Activated CD8-positive, alpha-beta memory T cell treated with anti-CD3 and anti-CD28 coated beads, Interleukin-2, amount 10 ng/mL, durations not matched to agents 7 days and 5 days (primary cell): ENCODE results near the gene DNMT3B. TPM values are rescaled to one million over a fixed set of nuclear protein-coding genes. Genes with fewer than 3 reads are reported as not detected.

Experiments
- ATAC-seq: fragments of 150-1000 bp; cut with Tn5 transposase; one replicate; pipeline ENCODE4 v1.10.0; 2021; ENCODE audit warnings: moderate library complexity
- CTCF ChIA-PET: fragments of 350-600 bp; sonication (Branson Sonifier 250); formaldehyde crosslinking; loops from one replicate; lab custom pipeline; 2021; ENCODE audit warnings: antibody characterized with exemption; lab: Charles Lee
- DNase-seq: peaks from one replicate; pipeline ENCODE4 v3.0.0-alpha.2; 2020
- H3K27ac Mint-ChIP-seq: one replicate; pipeline ENCODE4 v1.8.0; 2021; ENCODE audit warnings: mild to moderate bottlenecking, mixed read lengths
- H3K27me3 Mint-ChIP-seq: one replicate; pipeline ENCODE4 v1.8.0; 2021; ENCODE audit warnings: mixed read lengths
- H3K36me3 Mint-ChIP-seq: one replicate; pipeline ENCODE4 v1.8.0; 2021; ENCODE audit warnings: mild to moderate bottlenecking, mixed read lengths
- H3K4me1 Mint-ChIP-seq: one replicate; pipeline ENCODE4 v1.8.0; 2021; ENCODE audit warnings: mixed read lengths
- H3K4me3 Mint-ChIP-seq: one replicate; pipeline ENCODE4 v1.8.0; 2021; ENCODE audit warnings: mild to moderate bottlenecking, moderate library complexity, mixed read lengths
- H3K9me3 Mint-ChIP-seq: one replicate; pipeline ENCODE4 v1.8.0; 2022; ENCODE audit warnings: low read depth, mixed read lengths
- total RNA-seq, 2 experiments: library from RNA; stranded (reverse); gene quantifications; one replicate each; pipeline ENCODE4 v1.2.3, GENCODE V29; 2021

DNMT3B gene
- total RNA-seq, 2 experiments from 2014 or later: 3.3 to 4.7 TPM

- Mint-ChIP-seq H3K36me3 (peaks cover 62% of the 10 kb centered on the region), H3K9me3 (no peaks in the 10 kb centered on the region), H3K4me1 (peaks cover 32% of the 10 kb centered on the region), H3K4me3 (no peak overlapping the region), H3K27me3 (no peaks in the 10 kb centered on the region), H3K27ac (peak overlapping the region; percentile 9)
- CTCF ChIA-PET: interaction anchor here (1.0 to 2.2 kb wide), 3 partner anchors 13 to 27 kb away, joined by 3 to 5 read pairs (median 3); partner anchors contain the start of gene MAPRE1
- ATAC-seq (no peak), DNase-seq (no peak)
Measured at GRCh38 chr20:32842688-32843524, 80.7 kb downstream of the DNMT3B start.

GRCh38 chr20:32845786-32846185 lies 83.6 kb downstream of the DNMT3B start:
- H3K9me3 Mint-ChIP-seq: no peaks in the 10 kb centered on the region
- ATAC-seq: no peak
- H3K27me3 Mint-ChIP-seq: no peaks in the 10 kb centered on the region
- H3K4me3 Mint-ChIP-seq: no peak overlapping the region
- no peak for DNase-seq
- H3K4me1 Mint-ChIP-seq: peaks cover 10% of the 10 kb centered on the region
- H3K27ac Mint-ChIP-seq: no peak overlapping the region
- CTCF ChIA-PET: no interaction called here
- H3K36me3 Mint-ChIP-seq: peaks cover 62% of the 10 kb centered on the region

DNA sequence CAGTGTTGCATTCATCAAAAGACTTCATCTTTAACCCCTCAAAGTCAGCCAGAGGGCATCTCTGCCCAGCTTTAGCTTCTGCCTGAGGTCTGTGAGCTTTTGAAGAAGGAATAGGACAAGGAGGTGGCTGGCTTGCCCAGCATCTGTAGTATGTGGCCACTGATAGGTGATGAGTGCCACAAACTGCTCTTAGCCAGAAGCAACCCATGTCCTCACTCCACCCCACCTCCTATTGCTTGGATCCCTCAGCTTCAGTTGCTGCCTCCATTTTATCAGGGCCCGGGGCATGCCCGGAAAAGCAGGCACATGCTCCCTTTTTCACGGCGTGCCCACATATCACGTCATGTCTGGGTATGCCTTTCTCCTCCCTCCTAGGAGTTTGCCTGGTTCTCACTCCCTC lies 84.7 kb downstream of the DNMT3B start:
- no peaks in the 10 kb centered on the region for H3K27me3 Mint-ChIP-seq
- H3K27ac Mint-ChIP-seq: no peak overlapping the region
- H3K4me1 Mint-ChIP-seq: peaks cover 3% of the 10 kb centered on the region
- H3K4me3 Mint-ChIP-seq: no peak overlapping the region
- H3K36me3 Mint-ChIP-seq: peaks cover 63% of the 10 kb centered on the region
- H3K9me3 Mint-ChIP-seq: no peaks in the 10 kb centered on the region
- ATAC-seq: no peak
- DNase-seq: no peak
- CTCF ChIA-PET: no interaction called here

DNA sequence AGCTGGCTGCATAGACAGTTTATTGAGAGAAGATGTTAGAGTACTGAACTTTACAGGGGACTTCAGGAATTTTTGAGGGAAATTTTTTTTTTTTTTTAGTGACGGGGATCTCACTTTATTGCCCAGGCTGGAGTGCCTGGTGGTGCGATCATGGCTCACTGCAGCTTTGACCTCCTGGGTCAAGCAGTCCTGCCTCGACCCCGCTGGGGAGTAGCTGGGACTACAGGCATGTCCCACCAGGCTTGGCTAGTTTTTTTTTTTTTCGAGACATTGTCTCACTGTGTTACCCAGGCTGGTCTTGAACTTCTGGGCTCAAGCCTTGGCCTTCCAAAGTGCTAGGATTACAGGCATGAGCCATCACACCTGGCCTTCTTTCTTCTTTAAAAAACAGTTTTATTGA lies 85.8 kb downstream of the DNMT3B start:
- Mint-ChIP-seq H3K27ac (no peak overlapping the region), H3K4me1 (peaks cover 3% of the 10 kb centered on the region), H3K27me3 (no peaks in the 10 kb centered on the region), H3K36me3 (peaks cover 58% of the 10 kb centered on the region), H3K9me3 (no peaks in the 10 kb centered on the region), H3K4me3 (no peak overlapping the region)
- no peak for DNase-seq
- ATAC-seq: no peak
- CTCF ChIA-PET: interaction anchor here (0.7 to 1.0 kb wide), 2 partner anchors 9 to 58 kb away, joined by 3 to 4 read pairs; no protein-coding TSS in a partner anchor

DNA sequence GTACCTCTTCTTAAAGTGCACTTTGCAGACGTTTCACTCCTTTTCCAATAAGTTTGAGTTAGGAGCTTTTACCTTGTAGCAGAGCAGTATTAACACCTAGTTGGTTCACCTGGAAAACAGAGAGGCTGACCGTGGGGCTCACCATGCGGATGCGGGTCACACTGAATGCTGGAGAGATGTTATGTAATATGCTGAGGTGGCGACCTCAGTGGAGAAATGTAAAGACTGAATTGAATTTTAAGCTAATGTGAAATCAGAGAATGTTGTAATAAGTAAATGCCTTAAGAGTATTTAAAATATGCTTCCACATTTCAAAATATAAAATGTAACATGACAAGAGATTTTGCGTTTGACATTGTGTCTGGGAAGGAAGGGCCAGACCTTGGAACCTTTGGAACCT lies 86.7 kb downstream of the DNMT3B start:
- no peaks in the 10 kb centered on the region for H3K27me3 Mint-ChIP-seq
- H3K4me1 Mint-ChIP-seq: peaks cover 3% of the 10 kb centered on the region
- no peak overlapping the region for H3K4me3 Mint-ChIP-seq
- CTCF ChIA-PET: no interaction called here
- no peaks in the 10 kb centered on the region for H3K9me3 Mint-ChIP-seq
- no peak for DNase-seq
- H3K27ac Mint-ChIP-seq: no peak overlapping the region
- no peak for ATAC-seq
- peaks cover 59% of the 10 kb centered on the region for H3K36me3 Mint-ChIP-seq

GRCh38 chr20:32849577-32849976 lies 87.4 kb downstream of the DNMT3B start:
- ATAC-seq (no peak), DNase-seq (no peak)
- Mint-ChIP-seq H3K36me3 (peaks cover 57% of the 10 kb centered on the region), H3K27me3 (no peaks in the 10 kb centered on the region), H3K4me3 (no peak overlapping the region), H3K27ac (no peak overlapping the region), H3K9me3 (no peaks in the 10 kb centered on the region), H3K4me1 (peaks cover 2% of the 10 kb centered on the region)
- CTCF ChIA-PET: no interaction called here

DNA sequence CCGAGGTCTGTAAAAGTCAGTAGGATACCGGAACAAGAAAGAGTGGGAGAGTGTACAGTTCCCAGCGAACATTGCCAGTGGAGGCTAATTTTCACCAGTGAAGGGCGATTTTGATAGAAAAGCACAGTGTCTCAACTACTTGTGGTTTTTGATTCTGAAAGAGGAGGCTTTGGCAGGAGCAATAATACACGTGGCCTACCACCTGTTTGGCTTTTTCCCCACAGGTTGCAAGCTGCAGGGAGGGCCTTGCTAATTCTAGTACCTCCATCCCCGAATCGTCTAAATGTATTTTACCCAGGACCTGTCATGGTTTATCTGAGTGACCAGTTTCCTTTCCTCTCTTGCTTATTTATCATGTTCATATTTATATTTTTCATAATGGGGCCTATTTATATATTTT lies 93.2 kb downstream of the DNMT3B start:
- peaks cover 30% of the 10 kb centered on the region for H3K36me3 Mint-ChIP-seq
- ATAC-seq (no peak), DNase-seq (no peak)
- no peaks in the 10 kb centered on the region for H3K27me3 Mint-ChIP-seq
- CTCF ChIA-PET: interaction anchor here (0.7 kb wide), 1 partner anchor 739 kb away, joined by 3 read pairs; no protein-coding TSS in a partner anchor
- H3K4me1 Mint-ChIP-seq: peaks cover 20% of the 10 kb centered on the region
- no peak overlapping the region for H3K4me3 Mint-ChIP-seq
- H3K27ac Mint-ChIP-seq: peak overlapping the region; percentile 27
- no peaks in the 10 kb centered on the region for H3K9me3 Mint-ChIP-seq

DNA sequence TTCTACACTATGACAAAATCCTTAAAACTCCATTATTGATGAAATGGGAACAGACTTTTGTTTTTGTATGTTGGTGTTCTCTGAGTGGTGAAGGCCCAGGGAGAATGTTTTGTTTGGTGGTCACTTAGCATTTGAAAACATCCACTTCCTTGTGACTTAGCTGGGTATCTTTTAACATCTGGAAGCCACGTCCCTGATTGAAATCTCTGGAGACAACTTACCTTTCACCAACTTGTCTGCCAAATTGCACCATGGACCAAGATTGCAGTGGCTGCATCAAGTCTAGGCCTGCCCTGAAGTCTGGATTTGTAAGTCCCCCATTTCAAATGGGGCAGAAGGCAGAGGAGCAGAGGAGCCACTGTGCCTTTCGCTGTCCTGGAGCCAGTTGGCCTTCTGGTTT lies 96.0 kb downstream of the DNMT3B start:
- DNase-seq (no peak), ATAC-seq (no peak)
- CTCF ChIA-PET: no interaction called here
- Mint-ChIP-seq H3K36me3 (peaks cover 18% of the 10 kb centered on the region), H3K4me3 (no peak overlapping the region), H3K27ac (no peak overlapping the region), H3K9me3 (no peaks in the 10 kb centered on the region), H3K4me1 (peaks cover 20% of the 10 kb centered on the region), H3K27me3 (no peaks in the 10 kb centered on the region)

Other genes with a start within 250 kb of the DNMT3B start
- gene NOL4L, start 177.1 kb upstream of the DNMT3B start, total RNA-seq: 10 to 100 TPM; 15.2 to 18.3 TPM
- under 1 TPM; 0.12 to 0.32 TPM for gene C20orf203, start 88.4 kb upstream of the DNMT3B start, total RNA-seq
- gene COMMD7, start 18.9 kb upstream of the DNMT3B start, total RNA-seq: 10 to 100 TPM; 54.2 to 59.5 TPM
- 100 to 1,000 TPM; 114 to 149 TPM for gene MAPRE1, start 57.6 kb downstream of the DNMT3B start, total RNA-seq
- 1 to 10 TPM in 1 of 2 experiments, under 1 TPM in 1; 0.30 to 1.1 TPM for gene EFCAB8, start 96.5 kb downstream of the DNMT3B start, total RNA-seq
- not detected for gene SUN5, start 242.0 kb downstream of the DNMT3B start, total RNA-seq
- gene BPIFB2, start 245.3 kb downstream of the DNMT3B start, total RNA-seq: not detected